ENCODE results near the gene HM13.

GRCh38 chr20:31608251-31608945, 94.2 kb downstream of the HM13 start:
- no peak for TF ChIP-seq CTCF (IDR thresholded peaks at IDR 0.05)
- TF ChIP-seq HOXA7 (CRISPR knock-in tag; IDR thresholded peaks at IDR 0.05): 0 out of 2 replicates have a peak, but pooled peaks have one; percentile 25
- no peak for TF ChIP-seq SREBF2 (IDR thresholded peaks at IDR 0.05)
- TF ChIP-seq REST (IDR thresholded peaks at IDR 0.05): no peak
- peak; percentile 94 to 98 for TF ChIP-seq JUN (IDR thresholded peaks at IDR 0.05)
- peak; percentile 74 for TF ChIP-seq USF2 (IDR thresholded peaks at IDR 0.05)
- no peak for TF ChIP-seq CHD2 (IDR thresholded peaks at IDR 0.05; ENCODE audit: low read length, partially characterized antibody)
- TF ChIP-seq FOSL2 (IDR thresholded peaks at IDR 0.05): no peak
- peak; percentile 73 for TF ChIP-seq FOSL2 (CRISPR knock-in tag; IDR thresholded peaks at IDR 0.05)
- TF ChIP-seq EP300 (IDR thresholded peaks at IDR 0.05): peak; percentile 96 to 99; a peak in 4 of 5 replicates
- TF ChIP-seq ZFP36 (IDR thresholded peaks at IDR 0.05; ENCODE audit: borderline replicate concordance, partially characterized antibody): no peak
- TF ChIP-seq POLR2AphosphoS2 (conservative IDR thresholded peaks at IDR 0.05; ENCODE audit: low read length): no peak

All from A549 (cell line).